ENCODE measurements around the gene GNPAT.

GNPAT gene

DNA sequence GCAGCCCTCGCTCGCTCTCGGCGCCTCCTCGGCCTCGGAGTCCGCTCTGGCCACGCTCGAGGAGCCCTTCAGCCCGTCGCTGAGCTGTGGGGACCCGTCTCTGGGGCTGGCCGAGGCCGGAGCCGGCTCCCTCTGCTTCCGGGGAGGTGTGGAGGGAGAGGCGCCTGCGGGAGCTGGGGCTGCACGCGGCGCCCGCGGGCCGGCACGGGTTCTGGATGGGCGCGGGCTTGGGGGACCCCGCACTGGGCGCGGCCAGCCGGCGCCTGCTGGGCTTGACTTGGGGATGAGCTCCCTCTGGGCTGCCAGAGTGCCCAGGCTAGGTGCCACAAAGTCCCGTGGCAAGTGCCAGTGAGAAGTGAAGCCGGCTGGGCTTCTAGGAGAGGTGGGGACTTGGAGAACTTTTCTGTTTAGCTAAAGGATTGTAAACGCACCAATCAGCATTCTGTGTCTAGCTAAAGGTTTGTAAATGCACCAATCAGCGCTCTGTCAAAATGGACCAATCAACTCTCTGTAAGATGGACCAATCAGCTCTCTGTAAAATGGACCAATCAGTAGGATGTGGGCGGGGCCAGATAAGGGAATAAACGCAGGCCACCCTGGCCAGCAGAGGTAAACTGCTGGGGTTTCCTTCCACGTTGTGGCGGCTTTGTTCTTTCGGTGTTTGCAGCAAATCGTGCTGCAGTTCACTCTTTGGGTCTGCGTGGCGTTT is 76.4 kb downstream of the GNPAT start:
- no peak for DNase-seq (ENCODE audit: low read depth)

DNA sequence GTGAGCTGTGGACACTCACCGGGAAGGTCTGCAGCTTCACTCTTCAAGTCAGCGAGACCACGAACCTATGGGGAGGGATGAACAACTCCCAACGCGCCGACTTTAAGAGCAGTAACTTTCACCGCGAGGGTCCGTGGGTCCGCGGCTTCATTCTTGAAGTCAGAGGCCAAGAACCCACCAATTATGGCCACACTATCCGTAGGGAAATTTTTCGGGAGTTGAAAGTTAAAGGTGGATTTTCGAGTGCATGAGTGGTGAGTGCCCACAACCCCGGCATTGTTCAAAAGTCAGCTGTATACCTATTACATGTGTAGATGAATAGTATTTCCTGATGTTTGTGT is 77.0 kb downstream of the GNPAT start:
- DNase-seq (ENCODE audit: low read depth), result no peak

- DNase-seq (ENCODE audit: low read depth), result no peak
These were observed 77.6 kb downstream of the GNPAT start for GRCh38 chr1:231318568-231318967.

GRCh38 chr1:231319080-231319479 is 78.1 kb downstream of the GNPAT start:
- no peak for DNase-seq (ENCODE audit: low read depth)

DNA sequence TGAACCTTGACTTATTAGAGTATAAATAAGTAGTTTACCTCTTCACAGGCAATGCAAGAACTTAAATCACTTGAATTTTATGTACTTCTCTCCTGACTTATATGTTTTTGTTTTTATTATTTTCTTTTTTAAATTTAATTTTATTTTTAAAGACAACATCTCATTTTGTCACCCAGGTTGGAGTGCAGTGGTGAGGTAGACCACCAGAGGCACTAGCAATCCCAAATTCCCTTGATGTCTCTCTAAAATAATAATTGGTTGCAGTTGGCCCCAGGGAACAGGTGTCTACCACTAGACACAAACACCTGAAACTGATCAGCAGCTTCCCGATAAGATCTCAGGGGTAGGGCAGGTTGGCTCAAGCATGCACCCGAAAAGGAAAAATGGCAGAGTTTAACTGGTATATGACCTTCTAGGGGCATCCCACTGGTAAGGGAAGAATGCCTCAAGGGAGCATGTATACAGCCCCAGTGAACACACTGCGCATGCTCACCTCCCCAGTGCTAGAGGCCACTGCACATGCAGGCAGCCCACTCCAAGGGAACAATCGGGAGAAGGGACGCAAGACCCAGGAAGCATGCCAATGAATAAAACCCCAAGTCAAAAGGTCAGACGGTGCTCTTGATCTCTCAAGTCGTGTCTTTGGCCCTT is 82.0 kb downstream of the GNPAT start:
- DNase-seq (ENCODE audit: low read depth), result no peak

- DNase-seq (ENCODE audit: low read depth), result no peak
These were observed 83.6 kb downstream of the GNPAT start for GRCh38 chr1:231324660-231325059.

DNA sequence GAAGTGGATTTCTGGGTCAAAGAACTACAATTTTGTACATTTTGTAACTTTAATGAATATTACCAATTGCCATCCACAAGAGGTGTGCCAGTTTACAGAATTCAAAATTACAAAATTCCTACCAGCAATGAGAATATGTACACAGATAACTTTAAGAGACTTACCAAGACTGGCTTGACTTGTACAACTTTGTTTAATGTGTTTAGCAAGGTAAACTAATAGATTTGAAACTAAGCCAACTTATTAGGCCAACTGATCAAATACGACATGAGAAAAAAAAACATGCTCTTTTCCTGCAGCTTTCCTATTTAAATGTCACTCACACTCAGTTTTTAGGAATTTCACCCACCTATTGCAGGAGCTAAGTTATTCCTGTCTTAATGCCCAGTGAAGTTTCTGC is 85.2 kb downstream of the GNPAT start:
- DNase-seq (ENCODE audit: low read depth), result no peak
